NCI-H1092 treated with DMSO at 0.1 percent for 48 hours (cell line): ENCODE data around the gene GAB2.

Experiments used
- DNase-seq: peaks from one replicate; lab custom pipeline; 2025; lab: John Stamatoyannopoulos, UW

GAB2 gene

GRCh38 chr11:78343303-78343702, 74.3 kb downstream of the GAB2 start:
- no peak for DNase-seq

- no peak for DNase-seq
Observed at GRCh38 chr11:78341841-78342240, 75.8 kb downstream of the GAB2 start.

GRCh38 chr11:78340530-78340929, 77.1 kb downstream of the GAB2 start:
- DNase-seq, result no peak

- peak; percentile 64 for DNase-seq
Observed at GRCh38 chr11:78339945-78340344, 77.7 kb downstream of the GAB2 start.

- DNase-seq, result peak; percentile 76
Observed at GRCh38 chr11:78339483-78339882, 78.1 kb downstream of the GAB2 start.

GRCh38 chr11:78338702-78339101, 78.9 kb downstream of the GAB2 start:
- DNase-seq, result no peak

GRCh38 chr11:78338138-78338537, 79.5 kb downstream of the GAB2 start:
- DNase-seq, result peak; percentile 31

GRCh38 chr11:78337554-78337924, 80.1 kb downstream of the GAB2 start:
- no peak for DNase-seq

GRCh38 chr11:78336877-78337553, 80.6 kb downstream of the GAB2 start:
- no peak for DNase-seq

- no peak for DNase-seq
Observed at GRCh38 chr11:78334109-78334508, 83.5 kb downstream of the GAB2 start.

GRCh38 chr11:78332872-78333271, 84.7 kb downstream of the GAB2 start:
- no peak for DNase-seq

- no peak for DNase-seq
Observed at GRCh38 chr11:78332174-78332866, 85.3 kb downstream of the GAB2 start.

GRCh38 chr11:78331711-78332110, 85.9 kb downstream of the GAB2 start:
- DNase-seq, result no peak

GRCh38 chr11:78330361-78330760, 87.3 kb downstream of the GAB2 start:
- no peak for DNase-seq

GRCh38 chr11:78327945-78328344, 89.7 kb downstream of the GAB2 start:
- DNase-seq, result no peak

- DNase-seq, result no peak
Observed at GRCh38 chr11:78325274-78325781, 92.3 kb downstream of the GAB2 start.

- DNase-seq, result no peak
Observed at GRCh38 chr11:78323363-78323762, 94.3 kb downstream of the GAB2 start.

- DNase-seq, result peak; percentile 56
Observed at GRCh38 chr11:78319453-78319955, 98.1 kb downstream of the GAB2 start.

GRCh38 chr11:78318321-78319114, 99.1 kb downstream of the GAB2 start:
- peak; percentile 52 for DNase-seq

- DNase-seq, result no peak
Observed at GRCh38 chr11:78315724-78316123, 101.9 kb downstream of the GAB2 start.

GRCh38 chr11:78314762-78315161, 102.9 kb downstream of the GAB2 start:
- no peak for DNase-seq

- no peak for DNase-seq
Observed at GRCh38 chr11:78313898-78314297, 103.7 kb downstream of the GAB2 start.
